ENCODE measurements around the gene DNER. TPM values are rescaled to one million over a fixed set of nuclear protein-coding genes. Genes with fewer than 3 reads are reported as not detected.

Gene DNER
- total and polyA plus RNA-seq, 2 of the 13 experiments (the other 11 are each of a cell fraction or from before 2014, with no cell fraction given), result not detected

- H2AFZ ChIP-seq (ENCODE audit: low read length), result no peak overlapping the region
- no peaks in the 10 kb centered on the region for H3K4me1 ChIP-seq (ENCODE audit: insufficient read depth, low read length)
- no peaks in the 10 kb centered on the region for H4K20me1 ChIP-seq (ENCODE audit: insufficient read depth, low read length)
- POLR2A ChIA-PET, result no interaction called here
- no peaks in the 10 kb centered on the region for H3K9me3 ChIP-seq (ENCODE audit: low read length)
- CTCF ChIA-PET (ENCODE audit: low intra/inter-chr PET ratio, low total read pairs), result no interaction called here
- H3K4me3 ChIP-seq (replicated peaks in 1 of 3; ENCODE audit: insufficient read depth in 1 of 3, low read depth in 2 of 3, low read length in 3 of 3), result no peak overlapping the region
- no peak for ATAC-seq
- intact Hi-C loops (cut with micrococcal nuclease; ENCODE audit: unreplicated experiment) (no loop called here), in situ Hi-C loops (cut with HindIII; ENCODE audit: extremely low pct_ligation_motif_present, low pct_unique_long_range_greater_than_20kb) (no loop called here)
- no TSS peak for BruUV-seq (replicated peaks)
- whole genome bisulfite sequencing (ENCODE audit: low lambda C conversion rate), result 61% methylated on average over 2 of the region's 2 CpGs
- no peaks in the 10 kb centered on the region for H3K36me3 ChIP-seq (replicated peaks in 1 of 2; ENCODE audit: control insufficient read depth in 1 of 2, insufficient read depth in 2 of 2, low read length in 2 of 2)
- no peaks in the 10 kb centered on the region for H3K79me2 ChIP-seq (ENCODE audit: insufficient read depth, low read length)
- no peak for DNase-seq (ENCODE audit: low spot score)
- H3K27ac ChIP-seq (ENCODE audit: extremely low read length, insufficient read depth, low read length), result no peak overlapping the region
- no peak for FAIRE-seq
- no peak overlapping the region for H3K9ac ChIP-seq (ENCODE audit: insufficient read depth, low read depth, low read length)
- peaks cover 0 to 9% of the 10 kb centered on the region in 2 experiments; a peak in 1 of 5 replicates for H3K27me3 ChIP-seq (ENCODE audit: control insufficient read depth in 1 of 2, insufficient read depth in 2 of 2, low read length in 2 of 2)
- H3K4me2 ChIP-seq (ENCODE audit: low read depth, low read length), result no peak overlapping the region
- no peak for TF ChIP-seq ZBTB1 (CRISPR knock-in tag; IDR thresholded peaks at IDR 0.05; ENCODE audit: borderline replicate concordance)
- no peak for TF ChIP-seq SNAPC4 (CRISPR knock-in tag; IDR thresholded peaks at IDR 0.05)
- TF ChIP-seq ZBTB44 (CRISPR knock-in tag; IDR thresholded peaks at IDR 0.05), result no peak
- no peak for TF ChIP-seq ZNF616 (CRISPR knock-in tag; IDR thresholded peaks at IDR 0.05; ENCODE audit: low read depth)
- no peak for TF ChIP-seq ZBTB46 (CRISPR knock-in tag; IDR thresholded peaks at IDR 0.05; ENCODE audit: borderline replicate concordance)
- TF ChIP-seq ZNF501 (CRISPR knock-in tag; IDR thresholded peaks at IDR 0.05), result no peak
- TF ChIP-seq YEATS4 (CRISPR knock-in tag; IDR thresholded peaks at IDR 0.05; ENCODE audit: borderline replicate concordance), result no peak
- TF ChIP-seq SAFB2 (CRISPR knock-in tag; IDR thresholded peaks at IDR 0.05; ENCODE audit: borderline replicate concordance, low read depth), result no peak
- TF ChIP-seq ZNF720 (CRISPR knock-in tag; IDR thresholded peaks at IDR 0.05), result no peak
- no peak for TF ChIP-seq ZBTB26 (CRISPR knock-in tag; IDR thresholded peaks at IDR 0.05; ENCODE audit: borderline replicate concordance)
- TF ChIP-seq ZNF747 (CRISPR knock-in tag; IDR thresholded peaks at IDR 0.05; ENCODE audit: borderline replicate concordance), result no peak
- no peak for TF ChIP-seq MYNN (CRISPR knock-in tag; IDR thresholded peaks at IDR 0.05; ENCODE audit: low read depth)
- no peak for TF ChIP-seq ZKSCAN8 (CRISPR knock-in tag; IDR thresholded peaks at IDR 0.05; ENCODE audit: borderline replicate concordance)
These were observed 243.6 kb downstream of the DNER start for GRCh38 chr2:229470781-229471180.

Data from HepG2 (cell line).